Left kidney (tissue), 2 donors: Measurements from ENCODE around the gene PTPN5. TPM values are rescaled to one million over a fixed set of nuclear protein-coding genes. Genes with fewer than 3 reads are reported as not detected.
"Not testable (repeated sequence)": the region's sequence is repeated elsewhere in the genome, so short reads cannot be mapped to it uniquely, and the experiment has no call there.

Experiments
- DNase-seq: peaks from one replicate; pipeline ENCODE4 v3.0.0-alpha.2; 2013
- polyA plus RNA-seq: library from polyadenylated mRNA; unstranded; fragments of 120-200 nt; gene quantifications from one replicate; pipeline ENCODE4 v1.2.1, GENCODE V29; 2013; ENCODE audit not compliant: insufficient read length

PTPN5 gene
- polyA plus RNA-seq, 1 donor, result 0.81 TPM

GRCh38 chr11:18682466-18682865 is 109.1 kb downstream of the PTPN5 start:
- no peak for DNase-seq

- not testable (repeated sequence) for DNase-seq
Observed at GRCh38 chr11:18681949-18682348, 109.6 kb downstream of the PTPN5 start.

Other genes with a start within 250 kb of the PTPN5 start
- gene UEVLD, start 203.1 kb downstream of the PTPN5 start, polyA plus RNA-seq, result 27.1 TPM
- 18.2 TPM for gene MISFA, start 192.0 kb downstream of the PTPN5 start, polyA plus RNA-seq
- gene SPTY2D1, start 157.5 kb downstream of the PTPN5 start, polyA plus RNA-seq, result 30.5 TPM
- 8.1 TPM for gene TMEM86A, start 93.0 kb downstream of the PTPN5 start, polyA plus RNA-seq
- gene IGSF22, start 65.6 kb downstream of the PTPN5 start, polyA plus RNA-seq, result 1.9 TPM
- not detected for gene MRGPRX1, start 147.6 kb upstream of the PTPN5 start, polyA plus RNA-seq